Right forelimb (tissue), 1 donor: Measurements from ENCODE around the gene KCNIP3.
"Not testable (repeated sequence)": the region's sequence is repeated elsewhere in the genome, so short reads cannot be mapped to it uniquely, and the experiment has no call there.

Source experiments
- DNase-seq: peaks from one replicate; pipeline ENCODE4 v3.0.0-alpha.2; 2018

KCNIP3 gene

DNA sequence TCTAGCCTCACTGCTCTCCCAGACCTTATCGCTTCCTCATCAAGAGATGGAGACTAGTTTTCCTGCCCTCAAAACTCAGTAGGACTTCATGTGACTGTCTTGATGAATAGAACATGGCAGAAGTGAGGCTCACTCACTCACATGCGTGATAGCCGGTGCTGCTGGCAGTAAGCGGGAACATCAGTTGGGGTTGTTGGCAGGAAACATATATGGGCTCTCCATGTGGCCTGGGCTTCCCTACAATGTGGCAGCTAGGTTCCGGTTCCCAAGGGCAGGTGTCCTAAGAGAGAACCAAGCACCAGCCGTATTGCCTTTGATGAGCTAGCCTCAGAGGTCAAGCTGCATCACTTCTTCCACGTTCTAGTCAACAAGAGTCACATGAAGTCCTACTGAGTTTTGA, 90.2 kb downstream of the KCNIP3 start:
- no peak for DNase-seq

DNA sequence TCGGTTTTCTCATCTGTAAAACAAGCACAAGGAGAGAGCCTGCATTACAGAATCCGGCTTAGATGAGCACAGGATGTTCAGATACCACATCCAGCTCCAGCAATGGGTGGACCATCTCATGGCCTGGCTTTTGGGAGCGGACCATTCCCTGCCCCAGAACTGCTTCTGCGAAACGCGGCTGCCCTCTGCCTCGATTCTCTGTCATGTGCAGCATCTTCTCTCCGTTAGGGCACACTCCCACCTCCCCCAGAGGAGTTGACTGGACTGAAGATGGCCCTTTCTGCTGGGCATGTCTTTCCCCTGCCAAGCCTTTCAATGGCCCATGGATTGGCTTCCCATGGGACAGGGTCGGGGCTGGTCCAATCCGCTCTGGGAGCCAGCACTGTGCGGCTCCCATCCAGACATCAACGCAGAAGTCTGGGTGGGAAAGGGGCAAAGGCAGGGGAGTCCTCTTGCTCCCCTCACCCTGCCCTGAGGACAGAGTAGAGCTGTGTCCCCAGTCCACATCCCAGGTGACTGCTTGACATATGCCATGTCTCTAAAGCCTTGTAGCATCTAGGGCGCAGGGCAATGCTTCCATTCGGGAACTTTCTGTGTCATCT, 91.0 kb downstream of the KCNIP3 start:
- no peak for DNase-seq

DNA sequence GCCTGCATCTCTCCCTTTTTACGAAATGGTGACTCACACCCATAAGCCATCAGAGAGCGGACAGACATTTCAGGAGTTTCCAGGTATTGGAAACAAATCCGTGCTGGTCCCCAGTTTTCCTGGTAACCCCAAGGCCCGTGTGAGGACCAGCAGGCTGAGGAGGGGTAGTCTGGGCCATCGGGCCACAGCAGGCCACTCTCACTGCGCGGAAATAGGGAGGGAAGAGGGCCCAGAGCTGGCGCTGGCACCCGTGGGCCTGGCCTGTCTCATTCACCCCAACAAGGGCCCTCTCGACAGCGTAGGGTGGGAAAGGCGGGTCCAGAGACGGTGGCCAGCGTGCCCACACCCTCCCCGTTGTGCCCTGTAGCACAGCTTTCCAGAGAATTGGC, 91.7 kb downstream of the KCNIP3 start:
- DNase-seq: no peak

DNA sequence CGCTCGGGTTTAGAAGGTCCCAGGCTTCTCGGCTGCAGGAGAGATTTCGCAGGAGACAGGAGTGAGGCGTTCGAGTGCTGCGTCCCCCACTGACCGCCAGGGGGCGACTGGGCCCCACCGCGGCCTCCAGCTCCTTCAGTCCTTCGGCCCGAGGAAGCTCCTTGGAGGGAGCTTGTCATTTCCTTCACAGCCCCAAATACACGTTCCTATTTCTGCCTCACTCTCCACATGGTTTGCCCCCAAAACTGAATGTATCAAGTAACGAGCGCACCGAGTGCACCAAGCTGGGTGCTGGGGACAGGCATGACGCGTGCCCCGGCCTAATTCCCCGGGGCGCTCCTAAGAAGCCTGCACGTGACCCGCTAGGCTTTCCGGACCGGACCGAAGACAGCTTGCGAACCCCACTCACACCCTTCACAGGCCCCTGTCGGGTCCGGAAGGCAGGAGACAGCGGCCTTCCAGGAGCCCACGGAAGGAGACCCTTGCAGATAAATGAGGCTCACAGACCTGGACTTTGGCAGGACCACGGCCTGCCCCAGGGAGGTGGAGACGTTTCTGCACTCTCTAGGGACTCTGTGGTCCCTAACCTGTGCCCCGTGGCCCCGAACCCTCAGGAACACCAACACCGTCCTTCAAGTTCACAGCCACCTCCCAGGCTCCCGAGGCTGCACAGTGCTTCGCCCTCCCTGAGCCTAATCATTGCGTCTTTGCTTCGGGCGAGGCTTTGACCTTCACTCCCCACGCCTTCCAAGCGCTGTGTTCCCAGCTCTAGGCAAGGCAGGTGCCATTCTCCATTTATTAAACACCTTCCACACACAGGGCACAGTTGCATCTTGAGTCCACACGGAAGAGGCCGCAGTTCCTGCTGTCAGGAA, 92.3 kb downstream of the KCNIP3 start:
- DNase-seq: no peak

DNA sequence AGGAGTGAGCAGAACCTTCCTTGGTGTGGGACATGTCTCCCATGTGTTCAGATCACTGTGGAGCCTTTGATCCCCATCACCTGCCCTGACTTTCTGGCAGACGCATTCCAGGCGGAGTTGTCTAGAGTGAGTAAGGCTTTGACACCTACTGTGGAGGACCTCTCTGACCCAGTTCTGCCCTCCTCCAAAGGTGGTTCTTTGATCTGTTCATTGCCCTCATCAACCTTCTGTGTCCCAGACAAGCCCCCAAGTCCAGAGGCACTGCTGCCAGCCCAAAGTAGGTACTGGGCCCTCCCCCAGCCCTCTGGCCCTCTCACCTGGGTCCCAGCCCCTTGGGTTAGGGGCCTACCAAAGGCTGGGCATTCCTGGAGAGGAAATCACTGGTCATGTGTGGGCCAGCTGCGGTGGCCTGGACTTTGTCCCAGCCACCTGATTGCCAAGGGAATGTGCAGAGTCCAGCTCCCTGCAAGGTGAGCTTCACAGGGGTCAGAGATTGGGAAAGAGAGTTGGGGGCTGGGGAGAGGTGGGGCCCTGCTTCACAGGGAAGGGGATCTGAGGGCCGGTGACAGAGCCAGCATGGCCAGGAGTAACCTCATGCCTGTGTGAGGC, 93.2 kb downstream of the KCNIP3 start:
- DNase-seq: no peak

DNA sequence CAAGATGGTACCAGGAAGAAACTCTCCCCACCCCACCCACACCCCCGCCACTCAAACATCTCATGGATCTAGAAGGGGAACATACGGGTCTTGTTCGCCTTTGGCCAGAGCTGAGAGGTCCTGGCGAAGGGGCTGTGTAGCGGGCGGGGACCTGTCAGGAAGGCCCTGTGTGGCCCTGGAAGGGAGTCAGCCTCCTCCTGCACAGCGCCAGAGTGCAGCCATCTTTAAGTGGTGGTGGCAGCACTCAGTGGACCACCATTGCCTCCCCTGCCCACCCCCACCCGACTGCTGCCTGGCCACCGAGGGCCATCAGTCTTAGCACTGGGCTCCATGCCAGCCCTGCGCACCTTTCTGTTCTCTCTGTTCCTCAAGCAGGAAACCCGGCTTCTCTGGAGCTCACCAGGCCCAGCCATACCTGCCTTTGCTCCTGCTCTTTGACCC, 93.8 kb downstream of the KCNIP3 start:
- DNase-seq: no peak

DNA sequence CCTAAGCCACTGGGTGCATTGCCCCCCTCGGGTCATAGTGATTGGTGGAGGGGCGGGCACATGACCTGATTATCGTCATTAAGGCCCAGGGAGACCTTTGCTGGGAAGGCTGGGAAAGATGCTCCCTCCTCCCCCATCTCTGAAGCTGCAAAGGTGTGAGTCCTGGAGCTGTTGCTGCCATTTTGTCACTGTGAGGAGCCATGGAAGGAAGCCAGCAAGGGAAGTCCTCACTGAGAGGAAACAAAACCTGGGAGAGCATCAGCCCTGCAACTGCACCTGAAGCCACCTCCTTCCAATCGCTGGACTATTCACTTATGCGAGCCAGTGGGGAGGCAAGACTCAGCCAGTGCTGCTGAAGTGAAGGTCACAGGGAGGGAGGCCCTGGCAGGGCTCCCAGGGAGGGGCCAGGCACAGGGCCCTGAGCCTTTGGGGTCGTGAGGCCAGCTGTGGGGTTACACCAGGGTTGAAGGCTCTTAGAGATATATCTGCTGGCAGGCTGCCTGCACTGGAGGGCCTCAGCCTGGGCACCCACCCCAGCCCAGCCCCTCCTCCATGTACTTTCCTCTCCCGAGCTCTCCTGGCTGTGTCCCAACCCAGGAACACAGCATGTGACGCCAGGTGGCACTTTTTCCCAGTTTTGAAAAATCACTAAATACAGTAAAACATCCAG, 94.6 kb downstream of the KCNIP3 start:
- no peak for DNase-seq

DNA sequence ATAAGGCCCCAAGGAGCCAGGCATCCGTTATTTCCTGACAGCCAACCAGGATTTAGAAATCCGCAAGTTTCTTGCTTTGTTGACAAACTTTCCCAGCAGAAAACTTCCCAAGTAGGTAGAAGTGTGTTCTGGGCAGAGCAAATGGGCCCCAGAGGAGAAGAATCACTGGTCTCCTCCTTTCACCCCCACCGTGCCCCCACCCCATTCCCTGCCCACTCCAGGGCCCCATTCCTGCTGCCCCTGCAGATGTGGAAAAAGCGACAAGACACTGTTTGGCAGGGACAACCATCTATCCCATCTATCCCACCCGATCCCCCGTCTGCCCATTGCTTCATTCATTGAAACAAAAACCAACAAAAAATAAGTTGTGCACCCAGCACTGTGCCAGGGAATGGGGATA, 95.2 kb downstream of the KCNIP3 start:
- no peak for DNase-seq

DNA sequence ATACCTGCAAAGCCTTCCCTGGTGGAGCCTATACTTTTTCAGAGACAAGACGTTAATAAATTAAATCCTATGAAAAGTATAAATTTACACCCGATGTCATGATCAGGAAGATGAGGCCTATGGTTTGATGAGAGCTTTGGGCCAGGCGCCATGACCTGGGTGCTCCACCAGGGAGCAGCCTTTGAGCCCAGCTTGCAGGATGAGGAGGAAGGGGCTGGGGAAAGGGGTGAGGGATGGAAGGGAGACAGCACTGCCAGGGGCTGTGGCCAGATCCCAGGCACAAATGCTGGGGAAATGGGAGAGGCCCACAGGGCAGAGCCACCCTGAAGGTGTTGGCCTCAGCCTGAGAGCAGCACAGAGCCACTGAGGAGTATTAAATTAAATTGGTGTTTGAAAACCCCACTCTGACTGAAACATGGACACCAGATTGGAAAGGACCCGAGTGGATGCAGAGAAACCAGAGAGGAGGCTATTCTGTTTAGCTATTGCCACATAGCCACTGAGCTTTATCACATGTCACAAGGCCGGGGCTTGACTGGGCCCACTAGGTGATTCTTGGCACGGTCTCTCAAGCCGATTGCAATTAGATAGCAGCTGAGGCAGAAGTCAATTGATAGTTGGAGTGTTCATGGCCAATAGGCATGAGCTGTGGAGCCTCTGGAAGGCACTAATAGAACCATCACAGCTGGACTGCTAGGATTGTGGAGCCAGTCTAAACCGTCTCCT, 95.7 kb downstream of the KCNIP3 start:
- no peak for DNase-seq

DNA sequence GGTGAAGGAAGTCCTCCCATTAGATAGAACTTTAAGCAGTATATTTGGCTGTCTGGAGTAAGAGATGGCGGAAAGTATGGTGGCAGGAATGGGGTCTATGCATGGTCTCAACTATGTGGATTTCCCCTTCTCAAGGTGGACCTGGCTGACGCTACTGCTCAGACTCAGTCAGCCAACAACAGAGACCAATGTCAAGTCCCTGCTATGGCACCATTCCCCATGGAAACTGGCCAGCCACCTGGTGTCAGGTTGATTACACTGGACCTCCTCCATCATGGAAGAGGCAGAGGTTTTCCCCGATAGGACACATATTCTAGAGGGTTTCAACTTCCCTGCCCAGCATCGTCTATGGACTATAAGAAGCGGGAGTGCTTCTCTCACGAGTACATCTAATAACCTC, 96.8 kb downstream of the KCNIP3 start:
- no peak for DNase-seq

DNA sequence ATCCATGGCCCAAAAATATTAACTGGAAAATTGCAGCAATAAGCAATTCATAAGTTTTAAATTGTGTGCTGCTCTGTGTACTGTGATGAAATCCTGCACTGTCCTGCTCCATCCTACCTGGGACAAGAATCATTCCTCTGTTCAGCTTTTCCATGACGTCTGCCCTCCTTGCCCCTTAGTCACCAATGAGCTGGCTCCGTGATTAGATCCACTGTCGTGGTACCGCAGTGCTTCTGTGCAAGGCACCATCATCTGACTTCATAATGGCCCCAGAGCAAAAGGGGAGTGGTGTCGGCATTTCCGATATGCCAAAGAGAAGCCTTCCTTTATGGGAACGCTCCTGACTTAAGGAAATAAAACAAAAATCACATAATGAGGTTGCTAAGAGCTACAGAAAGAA, 101.9 kb downstream of the KCNIP3 start:
- no peak for DNase-seq

DNA sequence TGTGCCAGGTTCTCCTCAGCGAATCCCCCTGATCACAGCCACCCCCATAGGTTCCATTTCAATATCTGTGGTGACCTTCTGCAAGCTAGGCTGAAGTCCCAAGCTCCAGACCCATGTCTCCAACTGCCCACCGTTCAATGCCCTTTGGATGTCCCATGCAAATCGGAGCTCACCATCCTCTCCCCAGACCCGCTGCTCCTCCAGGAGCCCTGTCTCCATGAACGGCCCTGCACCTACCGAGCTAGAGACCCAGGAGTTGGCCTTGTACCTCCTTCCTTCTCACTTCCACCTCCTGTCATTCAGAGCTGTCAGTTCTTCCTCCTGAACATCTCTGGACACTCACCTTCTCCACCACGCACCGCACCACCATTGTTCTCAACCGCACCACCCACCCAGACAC, 104.3 kb downstream of the KCNIP3 start:
- DNase-seq: no peak

DNA sequence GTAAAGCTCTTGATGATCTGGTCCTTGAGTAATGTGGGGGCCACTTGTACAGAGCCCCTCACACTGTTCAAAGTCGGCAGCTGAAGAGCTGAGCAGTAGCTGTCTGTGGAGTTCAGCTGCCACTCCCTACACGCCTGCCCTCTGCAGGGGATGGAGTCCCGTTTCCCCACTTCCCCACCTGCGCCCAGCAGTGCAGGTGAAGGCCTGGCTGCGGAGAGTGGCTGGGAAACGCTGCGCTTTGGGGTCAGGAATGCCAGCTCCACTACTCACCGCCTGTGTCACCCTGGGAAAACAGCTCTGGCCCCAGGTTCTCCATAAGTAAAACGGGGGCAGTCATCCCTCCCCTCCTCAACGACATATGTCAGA, 104.8 kb downstream of the KCNIP3 start:
- not testable (repeated sequence) for DNase-seq

DNA sequence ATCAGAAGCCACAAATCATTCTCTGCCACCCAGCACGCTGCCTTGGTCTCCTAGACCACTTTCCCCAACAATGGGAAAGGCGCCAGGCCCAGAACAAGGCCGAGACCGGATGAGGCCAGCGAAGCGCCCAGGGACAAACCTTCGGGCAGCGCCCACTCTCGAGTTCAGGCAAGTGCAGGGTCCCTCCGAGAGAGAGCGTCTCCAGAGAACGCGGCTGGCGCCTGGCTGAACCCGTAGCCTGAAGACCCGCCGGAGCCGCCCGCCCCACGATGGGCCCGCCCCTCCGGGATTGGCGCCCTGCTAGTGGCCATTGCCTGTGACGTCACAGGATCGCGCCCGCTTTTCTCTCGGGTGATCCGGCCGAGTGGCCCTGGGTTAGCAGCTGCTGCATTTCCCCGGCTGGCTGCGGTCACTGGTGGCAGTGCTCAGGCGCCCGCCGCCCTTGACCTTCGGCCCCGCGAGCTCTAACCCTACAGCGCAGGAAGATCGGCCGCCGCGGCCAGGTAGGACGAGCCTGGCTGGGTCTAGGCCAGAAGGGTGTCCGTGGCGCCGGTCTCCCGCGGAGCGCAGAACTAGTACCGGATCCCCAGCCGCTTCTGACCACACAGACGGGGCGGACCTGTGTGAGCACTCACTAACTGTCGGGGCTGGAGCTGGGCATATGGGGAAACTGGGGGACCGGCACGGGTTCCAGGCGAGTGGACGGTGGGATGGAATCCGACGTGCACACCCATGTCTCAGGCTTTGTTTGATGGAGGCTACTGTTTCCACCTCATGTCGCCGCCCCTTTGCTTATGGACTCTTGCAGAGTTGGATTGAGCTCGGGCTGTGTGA, 105.4 kb downstream of the KCNIP3 start, which contains the start of gene FAHD2A:
FAHD2A (plus strand) TSS at position 339 of the 834 bp plus-strand sequence. CDS start 2,851 bp downstream, outside the sequence.
- DNase-seq: peak; percentile 97

DNA sequence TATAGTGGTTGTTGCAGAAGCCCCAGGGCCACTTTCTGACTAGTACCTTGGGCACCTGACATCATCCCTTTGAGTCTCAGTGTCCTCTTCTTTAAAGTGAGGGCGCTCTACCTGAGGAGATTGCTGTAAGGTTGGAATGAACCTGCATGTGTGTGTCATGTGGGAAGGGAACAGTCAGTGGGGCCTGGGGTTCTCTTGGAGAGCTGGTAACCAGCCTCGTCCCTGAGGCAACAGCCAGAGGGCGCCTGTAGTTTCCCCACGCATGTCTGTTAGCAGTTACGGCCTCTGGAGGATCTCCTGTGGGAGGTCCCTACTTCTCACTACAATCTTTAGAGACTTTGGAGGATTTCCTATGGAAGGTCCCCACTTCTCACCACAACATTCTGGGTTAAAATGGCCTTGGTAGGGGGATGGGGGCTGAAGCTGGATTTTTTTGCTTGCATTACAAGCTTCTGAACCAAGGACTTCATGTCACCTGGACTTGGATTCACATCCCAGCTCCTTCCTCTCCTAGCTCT, 106.1 kb downstream of the KCNIP3 start:
- DNase-seq: not testable (repeated sequence)

DNA sequence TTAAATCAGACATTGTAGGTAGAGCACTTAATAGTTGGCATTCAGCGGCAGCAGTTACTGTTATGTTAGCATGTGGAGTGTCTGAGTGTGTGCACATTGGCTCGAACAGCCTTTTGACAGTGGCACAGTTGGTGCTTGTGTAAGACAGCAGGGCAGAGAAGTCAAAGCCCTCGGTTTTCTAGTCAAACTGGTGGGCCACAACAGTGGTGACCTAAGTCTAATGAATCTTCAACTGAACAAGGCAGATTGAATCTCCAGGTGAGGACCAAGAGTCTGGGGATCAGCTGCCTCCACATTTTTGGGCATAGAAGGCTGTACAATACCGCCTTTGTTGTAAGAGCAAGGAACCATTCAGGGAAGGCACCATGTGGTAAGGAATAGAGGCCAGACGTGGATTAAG, 106.7 kb downstream of the KCNIP3 start:
- not testable (repeated sequence) for DNase-seq

DNA sequence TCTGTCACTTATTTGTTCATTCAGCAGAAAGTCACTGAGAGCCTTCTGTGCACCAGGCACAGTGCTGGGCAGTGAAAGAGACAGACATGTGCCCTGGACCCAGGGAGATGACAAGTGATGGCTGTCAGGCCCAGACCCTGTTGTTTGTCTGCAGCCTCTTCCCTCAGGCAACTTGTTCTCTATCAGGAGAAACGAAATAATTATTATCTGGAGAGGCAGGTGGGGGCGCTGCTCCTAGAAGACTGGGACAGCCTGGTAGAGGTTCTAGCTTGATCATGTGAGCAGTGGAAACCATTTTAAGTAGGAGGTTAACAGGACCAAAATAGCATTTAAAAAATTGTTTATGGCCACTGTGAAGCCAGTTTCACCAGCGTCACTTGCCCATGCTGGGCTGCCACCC, 107.5 kb downstream of the KCNIP3 start:
- DNase-seq: not testable (repeated sequence)

DNA sequence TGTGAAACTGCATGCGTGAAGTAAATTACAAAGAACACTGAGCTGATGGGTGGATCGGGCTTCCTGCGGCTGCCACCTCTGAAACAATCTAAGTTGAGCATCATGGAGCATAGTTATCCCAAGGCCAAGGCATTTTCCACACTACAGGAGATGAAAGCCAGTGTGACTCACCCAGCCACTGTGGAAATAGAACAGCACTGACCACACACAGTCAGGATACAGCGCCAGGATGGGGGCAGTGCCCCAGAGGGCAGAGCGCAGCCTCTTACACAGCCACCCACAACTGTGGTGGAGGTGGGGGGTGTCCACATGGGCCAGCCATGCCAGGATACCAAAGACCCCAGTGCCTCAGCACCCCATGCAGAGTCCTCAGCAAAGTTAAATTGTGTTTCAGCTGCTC, 114.1 kb downstream of the KCNIP3 start:
- DNase-seq: not testable (repeated sequence)

DNA sequence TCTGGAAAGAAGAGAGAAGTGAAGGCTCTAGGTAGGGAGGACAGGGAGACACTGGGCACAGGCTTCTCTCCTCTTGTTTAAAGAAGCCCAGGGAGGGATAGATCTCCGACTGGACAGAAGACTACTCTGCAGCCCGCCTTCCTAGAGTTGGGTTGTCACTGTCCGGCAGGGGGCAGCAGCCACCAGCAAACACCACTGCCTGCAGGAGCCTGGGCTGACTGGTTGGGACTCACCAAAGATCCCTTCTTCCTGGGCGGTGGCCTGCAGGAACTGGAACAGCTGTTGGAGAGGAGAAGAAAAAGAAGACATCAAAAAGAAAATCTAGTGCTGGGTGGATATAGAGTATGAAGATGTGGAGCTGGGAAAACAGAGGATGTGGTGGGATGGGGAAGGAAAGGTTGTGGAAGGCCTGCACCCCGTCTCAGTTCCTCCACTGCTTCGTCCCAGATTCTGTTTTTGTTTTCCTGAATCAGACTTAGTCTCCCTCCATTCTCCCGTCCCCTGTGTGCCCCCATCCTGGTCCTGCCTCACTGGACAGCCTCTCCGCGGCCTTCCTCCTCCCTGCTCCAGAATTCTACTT, 117.0 kb downstream of the KCNIP3 start:
- peak; percentile 92 for DNase-seq

DNA sequence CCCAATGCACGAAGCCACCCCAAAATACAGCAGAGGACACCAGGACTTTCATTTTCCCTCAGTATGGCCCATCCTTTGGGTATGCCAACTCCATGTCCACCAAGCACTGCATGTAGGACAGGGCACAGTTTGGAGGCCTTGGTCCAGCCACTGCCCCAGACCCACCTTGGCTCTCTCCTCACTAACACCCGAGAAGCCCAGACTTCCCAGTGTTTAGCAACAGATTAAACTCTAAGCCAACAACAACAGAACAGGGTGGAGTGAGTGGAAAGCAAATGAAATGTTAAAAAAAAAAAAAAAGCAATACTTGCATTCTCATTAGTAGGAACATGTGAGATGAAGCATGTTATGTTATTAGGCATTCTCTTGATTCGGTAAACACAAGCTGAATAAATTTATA, 118.0 kb downstream of the KCNIP3 start:
- not testable (repeated sequence) for DNase-seq

DNA sequence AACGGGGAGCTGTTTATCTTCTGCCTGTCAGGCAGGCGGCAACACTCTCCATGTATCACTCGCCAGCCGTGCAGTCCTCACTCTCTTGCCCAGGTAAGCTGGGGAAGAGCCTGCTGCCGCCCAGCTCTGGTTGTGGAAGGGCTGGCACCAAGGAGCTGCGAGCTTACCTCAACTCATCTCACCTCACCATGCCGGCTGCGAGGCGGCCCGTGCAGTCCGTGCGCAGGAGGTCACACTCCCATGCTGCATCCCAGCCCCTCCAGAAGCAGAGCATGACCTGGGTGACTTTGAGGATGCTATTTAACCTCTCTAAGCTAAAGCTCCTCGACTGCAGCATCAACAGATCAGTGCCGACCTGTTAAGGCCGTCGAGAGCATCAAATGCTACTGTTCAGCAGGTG, 118.4 kb downstream of the KCNIP3 start:
- DNase-seq: not testable (repeated sequence)
